AG08395 (cell line): ENCODE measurements around the gene NEU1.
"Not testable (repeated sequence)": the region's sequence is repeated elsewhere in the genome, so short reads cannot be mapped to it uniquely, and the experiment has no call there.

ENCODE experiments used
- DNase-seq: peaks from one replicate; pipeline ENCODE4 v3.0.0; 2012; ENCODE audit warnings: mixed read lengths, low spot score

Gene NEU1

GRCh38 chr6:31817929-31818511, 44.6 kb downstream of the NEU1 start:
- not testable (repeated sequence) for DNase-seq

GRCh38 chr6:31817133-31817928, 45.3 kb downstream of the NEU1 start:
- not testable (repeated sequence) for DNase-seq

- DNase-seq, result peak; percentile 95
Measured at GRCh38 chr6:31815025-31815838, 47.4 kb downstream of the NEU1 start, which contains the start of the genes HSPA1A and HSPA1L. Gene HSPA1A (plus strand): TSS chr6:31815543. CDS start chr6:31815757, 214 bp downstream. Gene HSPA1L (minus strand): TSS chr6:31815283. CDS start chr6:31811972, 3,311 bp downstream.

GRCh38 chr6:31814677-31815024, 48.0 kb downstream of the NEU1 start:
- peak; percentile 95 for DNase-seq

DNA sequence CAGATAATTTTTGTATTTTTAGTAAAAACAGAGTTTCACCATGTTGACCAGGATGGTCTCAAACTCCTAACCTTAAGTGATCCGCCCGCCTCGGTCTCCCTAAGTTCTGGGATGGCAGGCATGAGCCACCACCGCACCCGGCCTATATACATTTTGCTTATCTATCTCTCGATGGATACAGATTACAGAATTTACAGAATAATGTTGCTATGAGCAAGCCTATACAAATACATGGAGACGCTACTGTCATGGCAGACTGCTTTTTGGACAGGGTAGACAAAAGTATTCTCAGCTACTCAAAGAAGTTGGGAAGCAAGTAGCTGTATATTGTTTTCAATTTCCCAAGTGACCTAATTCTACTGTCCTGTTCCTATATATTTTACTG, 49.2 kb downstream of the NEU1 start:
- no peak for DNase-seq

DNA sequence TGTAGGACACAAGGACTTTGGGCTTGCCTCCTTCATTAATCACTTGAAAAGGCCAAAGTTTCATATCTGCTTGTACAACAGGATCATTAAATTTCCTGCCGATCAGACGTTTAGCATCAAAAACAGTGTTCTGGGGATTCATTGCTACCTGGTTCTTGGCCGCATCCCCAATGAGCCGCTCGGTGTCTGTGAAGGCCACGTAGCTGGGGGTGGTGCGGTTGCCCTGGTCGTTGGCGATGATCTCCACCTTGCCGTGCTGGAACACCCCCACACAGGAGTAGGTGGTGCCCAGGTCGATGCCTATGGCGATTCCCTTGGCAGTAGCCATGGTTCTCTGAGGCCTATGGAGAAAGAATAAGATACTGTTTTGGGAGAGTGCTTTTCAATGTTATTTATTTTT, 51.0 kb downstream of the NEU1 start:
- DNase-seq, result no peak

- not testable (repeated sequence) for DNase-seq
Measured at GRCh38 chr6:31808599-31808998, 54.0 kb downstream of the NEU1 start.
